DND-41 (cell line): ENCODE results near the gene HSD17B2.

Source experiments
- ATAC-seq: fragments of 200-7000 bp; cut with Tn5 transposase; 3 replicates; pipeline ENCODE4 v1.9.1; 2021; ENCODE audit warnings: low read depth; ENCODE audit not compliant: insufficient read depth
- DNase-seq: peaks from one replicate; pipeline ENCODE4 v3.0.0-alpha.2; 2020
- H2AFZ ChIP-seq: 2 replicates; pipeline ENCODE4 v1.6.0; 2012; ENCODE audit warnings: low read depth, low read length
- H3K27ac ChIP-seq: 2 replicates; pipeline ENCODE4 v1.5.1; 2012; ENCODE audit warnings: low read length, inconsistent platforms
- H3K27me3 ChIP-seq: fragments of 200-600 bp; sonication (generic); 2 replicates; pipeline ENCODE4 v1.6.0; 2012; ENCODE audit warnings: low read length, mild to moderate bottlenecking, inconsistent platforms; ENCODE audit not compliant: insufficient read depth, poor library complexity
- H3K36me3 ChIP-seq: 2 replicates; pipeline ENCODE4 v1.5.1; 2012; ENCODE audit warnings: low read length, inconsistent platforms; ENCODE audit not compliant: insufficient read depth
- H3K4me1 ChIP-seq: 2 replicates; pipeline ENCODE4 v1.5.1; 2012; ENCODE audit warnings: mild to moderate bottlenecking, low read length; ENCODE audit not compliant: insufficient read depth
- H3K4me2 ChIP-seq: 2 replicates; pipeline ENCODE4 v1.6.0; 2012; ENCODE audit warnings: mild to moderate bottlenecking, moderate library complexity, low read length, inconsistent platforms; ENCODE audit not compliant: insufficient read depth
- H3K4me3 ChIP-seq, 2 experiments: fragments of 200-600 bp in 1 of 2; shearing (Covaris generic) in 1 of 2; 2 replicates each; pipeline ENCODE4 v1.5.1; 2012 to 2016; ENCODE audit warnings: inconsistent platforms in 2 of 2, low read length in 2 of 2, mild to moderate bottlenecking in 2 of 2, low read depth in 1 of 2, moderate library complexity in 1 of 2
- H3K79me2 ChIP-seq: 2 replicates; pipeline ENCODE4 v1.6.0; 2012; ENCODE audit warnings: low read length, inconsistent platforms; ENCODE audit not compliant: insufficient read depth
- H3K9ac ChIP-seq: 2 replicates; pipeline ENCODE4 v1.6.0; 2012; ENCODE audit warnings: low read depth, mild to moderate bottlenecking, inconsistent platforms, low read length, moderate library complexity
- H3K9me3 ChIP-seq: 2 replicates; pipeline ENCODE4 v1.5.1; 2012; ENCODE audit warnings: low read length, moderate library complexity, mild to moderate bottlenecking, inconsistent platforms; ENCODE audit not compliant: insufficient read depth, severe bottlenecking
- H4K20me1 ChIP-seq: 2 replicates; pipeline ENCODE4 v1.6.0; 2012; ENCODE audit warnings: low read length; ENCODE audit not compliant: insufficient read depth
- CTCF ChIP-seq: IDR thresholded peaks from 2 replicates; pipeline ENCODE4 v1.5.1; 2012; ENCODE audit warnings: borderline replicate concordance, low read length, moderate library complexity, mild to moderate bottlenecking; ENCODE audit not compliant: poor library complexity, severe bottlenecking; ENCODE audit errors: extremely low read depth
- EZH2 ChIP-seq: IDR thresholded peaks from 3 replicates; pipeline ENCODE4 v1.6.1; 2012; ENCODE audit warnings: borderline replicate concordance, low read depth, mild to moderate bottlenecking, moderate library complexity, low read length, inconsistent platforms; ENCODE audit not compliant: severe bottlenecking

HSD17B2 gene

GRCh38 chr16:82111944-82112343, 76.9 kb downstream of the HSD17B2 start:
- no peak for TF ChIP-seq EZH2
- no peak for TF ChIP-seq CTCF
- Histone ChIP-seq H3K9ac (no peak overlapping the region), H3K27me3 (no peaks in the 10 kb centered on the region), H3K79me2 (no peaks in the 10 kb centered on the region), H3K4me2 (no peak overlapping the region), H3K27ac (no peak overlapping the region), H2AFZ (no peak overlapping the region), H4K20me1 (no peaks in the 10 kb centered on the region), H3K9me3 (no peaks in the 10 kb centered on the region), H3K36me3 (no peaks in the 10 kb centered on the region), H3K4me1 (no peaks in the 10 kb centered on the region), H3K4me3 (no peak overlapping the region)
- ATAC-seq (no peak), DNase-seq (no peak)

- Histone ChIP-seq H3K4me1 (no peaks in the 10 kb centered on the region), H3K27me3 (no peaks in the 10 kb centered on the region), H3K27ac (no peak overlapping the region), H4K20me1 (no peaks in the 10 kb centered on the region), H3K4me2 (no peak overlapping the region), H3K79me2 (no peaks in the 10 kb centered on the region), H3K9ac (no peak overlapping the region), H3K36me3 (no peaks in the 10 kb centered on the region), H3K4me3 (no peak overlapping the region), H3K9me3 (no peaks in the 10 kb centered on the region), H2AFZ (no peak overlapping the region)
- ATAC-seq = no peak
- no peak for DNase-seq
- no peak for TF ChIP-seq CTCF
- TF ChIP-seq EZH2 = no peak
Measured at GRCh38 chr16:82113741-82114140, 78.7 kb downstream of the HSD17B2 start.

- no peak overlapping the region for H2AFZ ChIP-seq
- no peak for DNase-seq
- no peaks in the 10 kb centered on the region for H4K20me1 ChIP-seq
- H3K79me2 ChIP-seq = no peaks in the 10 kb centered on the region
- H3K36me3 ChIP-seq = no peaks in the 10 kb centered on the region
- no peak for ATAC-seq
- H3K9me3 ChIP-seq = no peaks in the 10 kb centered on the region
- no peak overlapping the region for H3K9ac ChIP-seq
- H3K27me3 ChIP-seq = no peaks in the 10 kb centered on the region
- H3K4me2 ChIP-seq = no peak overlapping the region
- H3K4me1 ChIP-seq = no peaks in the 10 kb centered on the region
- TF ChIP-seq CTCF (no peak), EZH2 (no peak)
- no peak overlapping the region for H3K4me3 ChIP-seq
- H3K27ac ChIP-seq = no peak overlapping the region
Measured at GRCh38 chr16:82116535-82116934, 81.5 kb downstream of the HSD17B2 start.

GRCh38 chr16:82118749-82119148, 83.7 kb downstream of the HSD17B2 start:
- ATAC-seq = no peak

More at GRCh38 chr16:82118749-82119148, 83.7 kb downstream of the HSD17B2 start:
- H3K36me3 ChIP-seq = no peaks in the 10 kb centered on the region
- no peak overlapping the region for H3K9ac ChIP-seq
- no peaks in the 10 kb centered on the region for H3K79me2 ChIP-seq
- no peaks in the 10 kb centered on the region for H4K20me1 ChIP-seq
- H3K4me2 ChIP-seq = no peak overlapping the region
- TF ChIP-seq CTCF (no peak), EZH2 (no peak)
- no peaks in the 10 kb centered on the region for H3K9me3 ChIP-seq
- H2AFZ ChIP-seq = no peak overlapping the region
- H3K4me3 ChIP-seq = no peak overlapping the region
- no peak overlapping the region for H3K27ac ChIP-seq
- H3K4me1 ChIP-seq = no peaks in the 10 kb centered on the region
- DNase-seq = no peak
- H3K27me3 ChIP-seq = no peaks in the 10 kb centered on the region
